HEK293 (cell line): Measurements from ENCODE around the gene ACCSL.

ENCODE experiments used
- REPIN1 ChIP-seq: fragments of 450-650 bp; formaldehyde crosslinking; IDR thresholded peaks from 2 replicates; pipeline ENCODE4 v1.5.1; 2017; ENCODE audit warnings: missing biosample characterization, missing genetic modification characterization, low read depth
- ZNF114 ChIP-seq: fragments of 450-650 bp; formaldehyde crosslinking; IDR thresholded peaks from 2 replicates; pipeline ENCODE4 v1.5.0; 2017; ENCODE audit warnings: missing biosample characterization, missing genetic modification characterization
- ZNF155 ChIP-seq: fragments of 450-650 bp; formaldehyde crosslinking; IDR thresholded peaks from 2 replicates; pipeline ENCODE4 v1.5.1; 2016; ENCODE audit warnings: missing biosample characterization, missing genetic modification characterization
- ZNF221 ChIP-seq: fragments of 450-650 bp; formaldehyde crosslinking; IDR thresholded peaks from 2 replicates; pipeline ENCODE4 v1.5.1; 2017; ENCODE audit warnings: missing biosample characterization, missing genetic modification characterization, borderline replicate concordance
- ZNF335 ChIP-seq: fragments of 450-650 bp; formaldehyde crosslinking; conservative IDR thresholded peaks from 2 replicates; pipeline ENCODE4 v1.5.1; 2016; ENCODE audit warnings: missing biosample characterization, missing genetic modification characterization
- ZNF585B ChIP-seq: fragments of 450-650 bp; formaldehyde crosslinking; IDR thresholded peaks from 2 replicates; pipeline ENCODE4 v1.5.1; 2016; ENCODE audit warnings: missing biosample characterization, missing genetic modification characterization
- ZNF660 ChIP-seq: fragments of 450-650 bp; IDR thresholded peaks from 2 replicates; pipeline ENCODE4 v1.5.1; 2018; ENCODE audit warnings: missing biosample characterization, mild to moderate bottlenecking, missing genetic modification characterization
- TF ChIP-seq, protein P1 (sequence below): sonication (generic); formaldehyde crosslinking; IDR thresholded peaks from 2 replicates; pipeline ENCODE4 v1.8.1; 2022; ENCODE audit warnings: mild to moderate bottlenecking, moderate library complexity, missing genetic modification reagents
- TF ChIP-seq, protein P2 (sequence below): fragments of 450-650 bp; formaldehyde crosslinking; IDR thresholded peaks from 2 replicates; pipeline ENCODE4 v1.5.1; 2016; ENCODE audit warnings: missing biosample characterization, missing genetic modification characterization
- TF ChIP-seq, protein P3 (sequence below): fragments of 450-650 bp; formaldehyde crosslinking; IDR thresholded peaks from 2 replicates; pipeline ENCODE4 v1.5.1; 2016; ENCODE audit warnings: missing biosample characterization, missing genetic modification characterization

GRCh38 chr11:44010789-44011251 lies 37.0 kb upstream of the ACCSL start:
- TF ChIP-seq ZNF114 (tag by site-specific recombination) (no peak), REPIN1 (tag by site-specific recombination) (no peak), ZNF585B (tag by site-specific recombination) (no peak), ZNF221 (tag by site-specific recombination) (no peak), ZNF155 (no peak), ZNF660 (tag by site-specific recombination) (no peak), ZNF335 (no peak)
- TF ChIP-seq, protein P1, sequence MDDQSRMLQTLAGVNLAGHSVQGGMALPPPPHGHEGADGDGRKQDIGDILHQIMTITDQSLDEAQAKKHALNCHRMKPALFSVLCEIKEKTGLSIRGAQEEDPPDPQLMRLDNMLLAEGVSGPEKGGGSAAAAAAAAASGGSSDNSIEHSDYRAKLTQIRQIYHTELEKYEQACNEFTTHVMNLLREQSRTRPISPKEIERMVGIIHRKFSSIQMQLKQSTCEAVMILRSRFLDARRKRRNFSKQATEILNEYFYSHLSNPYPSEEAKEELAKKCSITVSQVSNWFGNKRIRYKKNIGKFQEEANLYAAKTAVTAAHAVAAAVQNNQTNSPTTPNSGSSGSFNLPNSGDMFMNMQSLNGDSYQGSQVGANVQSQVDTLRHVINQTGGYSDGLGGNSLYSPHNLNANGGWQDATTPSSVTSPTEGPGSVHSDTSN (CRISPR knock-in tag), result no peak
- TF ChIP-seq, protein P2, sequence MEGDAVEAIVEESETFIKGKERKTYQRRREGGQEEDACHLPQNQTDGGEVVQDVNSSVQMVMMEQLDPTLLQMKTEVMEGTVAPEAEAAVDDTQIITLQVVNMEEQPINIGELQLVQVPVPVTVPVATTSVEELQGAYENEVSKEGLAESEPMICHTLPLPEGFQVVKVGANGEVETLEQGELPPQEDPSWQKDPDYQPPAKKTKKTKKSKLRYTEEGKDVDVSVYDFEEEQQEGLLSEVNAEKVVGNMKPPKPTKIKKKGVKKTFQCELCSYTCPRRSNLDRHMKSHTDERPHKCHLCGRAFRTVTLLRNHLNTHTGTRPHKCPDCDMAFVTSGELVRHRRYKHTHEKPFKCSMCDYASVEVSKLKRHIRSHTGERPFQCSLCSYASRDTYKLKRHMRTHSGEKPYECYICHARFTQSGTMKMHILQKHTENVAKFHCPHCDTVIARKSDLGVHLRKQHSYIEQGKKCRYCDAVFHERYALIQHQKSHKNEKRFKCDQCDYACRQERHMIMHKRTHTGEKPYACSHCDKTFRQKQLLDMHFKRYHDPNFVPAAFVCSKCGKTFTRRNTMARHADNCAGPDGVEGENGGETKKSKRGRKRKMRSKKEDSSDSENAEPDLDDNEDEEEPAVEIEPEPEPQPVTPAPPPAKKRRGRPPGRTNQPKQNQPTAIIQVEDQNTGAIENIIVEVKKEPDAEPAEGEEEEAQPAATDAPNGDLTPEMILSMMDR (tag by site-specific recombination), result no peak
- TF ChIP-seq, protein P3, sequence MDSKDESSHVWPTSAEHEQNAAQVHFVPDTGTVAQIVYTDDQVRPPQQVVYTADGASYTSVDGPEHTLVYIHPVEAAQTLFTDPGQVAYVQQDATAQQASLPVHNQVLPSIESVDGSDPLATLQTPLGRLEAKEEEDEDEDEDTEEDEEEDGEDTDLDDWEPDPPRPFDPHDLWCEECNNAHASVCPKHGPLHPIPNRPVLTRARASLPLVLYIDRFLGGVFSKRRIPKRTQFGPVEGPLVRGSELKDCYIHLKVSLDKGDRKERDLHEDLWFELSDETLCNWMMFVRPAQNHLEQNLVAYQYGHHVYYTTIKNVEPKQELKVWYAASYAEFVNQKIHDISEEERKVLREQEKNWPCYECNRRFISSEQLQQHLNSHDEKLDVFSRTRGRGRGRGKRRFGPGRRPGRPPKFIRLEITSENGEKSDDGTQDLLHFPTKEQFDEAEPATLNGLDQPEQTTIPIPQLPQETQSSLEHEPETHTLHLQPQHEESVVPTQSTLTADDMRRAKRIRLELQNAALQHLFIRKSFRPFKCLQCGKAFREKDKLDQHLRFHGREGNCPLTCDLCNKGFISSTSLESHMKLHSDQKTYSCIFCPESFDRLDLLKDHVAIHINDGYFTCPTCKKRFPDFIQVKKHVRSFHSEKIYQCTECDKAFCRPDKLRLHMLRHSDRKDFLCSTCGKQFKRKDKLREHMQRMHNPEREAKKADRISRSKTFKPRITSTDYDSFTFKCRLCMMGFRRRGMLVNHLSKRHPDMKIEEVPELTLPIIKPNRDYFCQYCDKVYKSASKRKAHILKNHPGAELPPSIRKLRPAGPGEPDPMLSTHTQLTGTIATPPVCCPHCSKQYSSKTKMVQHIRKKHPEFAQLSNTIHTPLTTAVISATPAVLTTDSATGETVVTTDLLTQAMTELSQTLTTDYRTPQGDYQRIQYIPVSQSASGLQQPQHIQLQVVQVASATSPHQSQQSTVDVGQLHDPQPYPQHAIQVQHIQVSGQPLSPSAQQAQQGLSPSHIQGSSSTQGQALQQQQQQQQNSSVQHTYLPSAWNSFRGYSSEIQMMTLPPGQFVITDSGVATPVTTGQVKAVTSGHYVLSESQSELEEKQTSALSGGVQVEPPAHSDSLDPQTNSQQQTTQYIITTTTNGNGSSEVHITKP (tag by site-specific recombination), result no peak
